ENCODE measurements around the gene SLC7A5.
"Not testable (repeated sequence)": the region's sequence is repeated elsewhere in the genome, so short reads cannot be mapped to it uniquely, and the experiment has no call there.

SLC7A5 gene

DNA sequence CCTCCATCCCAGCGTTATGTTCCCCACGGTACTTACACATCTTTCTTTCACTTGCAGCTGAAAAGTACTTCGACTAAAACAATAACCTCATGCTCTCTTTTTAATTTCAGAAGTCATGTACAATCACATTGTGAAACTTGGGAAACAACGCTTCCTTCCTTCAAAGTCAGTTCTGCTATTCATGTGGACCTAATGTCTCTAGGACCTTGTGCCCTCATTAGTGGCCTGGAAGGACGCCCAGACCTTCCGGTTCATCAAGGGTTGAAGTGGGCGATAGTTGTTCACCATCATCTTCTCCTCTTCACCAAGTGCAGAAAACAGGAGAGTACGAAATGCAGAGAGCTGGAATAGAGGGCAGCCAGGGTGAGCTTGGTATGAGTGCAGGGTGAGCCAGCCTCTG is 18.6 kb upstream of the SLC7A5 start:
- FAIRE-seq = not testable (repeated sequence)

DNA sequence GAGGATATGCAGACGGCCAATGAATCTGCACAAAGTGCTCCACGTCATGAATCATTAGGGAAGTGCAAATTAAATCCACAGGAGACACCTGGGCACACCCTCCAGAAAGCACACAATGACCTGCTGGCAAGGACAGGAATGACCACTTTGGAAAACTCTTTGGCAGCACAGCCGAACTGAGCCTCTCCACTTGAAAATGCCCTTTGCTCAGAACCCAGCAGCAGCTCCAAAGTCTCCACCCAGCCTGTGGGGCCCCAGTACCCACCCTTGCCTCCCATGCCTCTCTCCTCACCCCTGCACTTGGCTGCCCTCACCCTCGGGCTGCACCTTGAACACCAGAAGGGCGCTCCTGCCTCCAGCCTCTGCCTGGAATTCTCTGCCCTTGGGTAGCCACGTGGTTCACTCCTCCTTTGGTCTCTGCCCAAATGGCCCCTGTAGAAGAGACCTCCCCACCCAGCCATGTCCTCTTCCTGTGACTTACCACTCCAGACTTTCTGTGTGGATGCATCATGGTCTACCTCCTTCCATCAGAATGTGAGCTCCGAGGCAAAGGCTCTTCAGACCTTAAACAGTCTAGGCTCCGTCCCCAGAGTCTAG is 16.2 kb upstream of the SLC7A5 start:
- not testable (repeated sequence) for FAIRE-seq

GRCh38 chr16:87882436-87883019 is 13.2 kb upstream of the SLC7A5 start:
- FAIRE-seq = no peak

GRCh38 chr16:87881324-87882200 is 12.3 kb upstream of the SLC7A5 start:
- FAIRE-seq = no peak

- no peak for FAIRE-seq
Measured at GRCh38 chr16:87880117-87880696, 10.9 kb upstream of the SLC7A5 start.

- not testable (repeated sequence) for FAIRE-seq
Measured at GRCh38 chr16:87879411-87880013, 10.2 kb upstream of the SLC7A5 start.

DNA sequence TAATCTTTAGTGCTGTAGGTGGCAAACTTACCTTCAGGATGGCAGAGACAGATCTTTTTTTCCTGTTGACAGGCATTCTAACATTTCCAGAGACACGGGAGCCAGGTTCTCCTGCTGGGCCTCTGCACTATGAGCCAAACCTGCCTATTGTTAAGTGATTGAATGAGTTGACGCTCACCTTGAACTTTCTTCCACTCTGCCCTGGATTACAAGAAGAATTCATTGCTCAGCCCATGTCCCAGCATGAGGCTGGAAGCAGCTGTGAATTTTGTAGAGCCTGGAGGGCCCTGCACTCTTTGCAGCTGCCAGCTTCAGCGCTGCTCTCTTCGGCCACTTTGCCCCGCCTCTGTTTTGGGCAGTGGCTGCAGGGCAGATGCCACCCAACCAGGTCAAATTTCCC is 9.4 kb upstream of the SLC7A5 start:
- FAIRE-seq = no peak

GRCh38 chr16:87877942-87878507 is 8.7 kb upstream of the SLC7A5 start:
- no peak for FAIRE-seq

DNA sequence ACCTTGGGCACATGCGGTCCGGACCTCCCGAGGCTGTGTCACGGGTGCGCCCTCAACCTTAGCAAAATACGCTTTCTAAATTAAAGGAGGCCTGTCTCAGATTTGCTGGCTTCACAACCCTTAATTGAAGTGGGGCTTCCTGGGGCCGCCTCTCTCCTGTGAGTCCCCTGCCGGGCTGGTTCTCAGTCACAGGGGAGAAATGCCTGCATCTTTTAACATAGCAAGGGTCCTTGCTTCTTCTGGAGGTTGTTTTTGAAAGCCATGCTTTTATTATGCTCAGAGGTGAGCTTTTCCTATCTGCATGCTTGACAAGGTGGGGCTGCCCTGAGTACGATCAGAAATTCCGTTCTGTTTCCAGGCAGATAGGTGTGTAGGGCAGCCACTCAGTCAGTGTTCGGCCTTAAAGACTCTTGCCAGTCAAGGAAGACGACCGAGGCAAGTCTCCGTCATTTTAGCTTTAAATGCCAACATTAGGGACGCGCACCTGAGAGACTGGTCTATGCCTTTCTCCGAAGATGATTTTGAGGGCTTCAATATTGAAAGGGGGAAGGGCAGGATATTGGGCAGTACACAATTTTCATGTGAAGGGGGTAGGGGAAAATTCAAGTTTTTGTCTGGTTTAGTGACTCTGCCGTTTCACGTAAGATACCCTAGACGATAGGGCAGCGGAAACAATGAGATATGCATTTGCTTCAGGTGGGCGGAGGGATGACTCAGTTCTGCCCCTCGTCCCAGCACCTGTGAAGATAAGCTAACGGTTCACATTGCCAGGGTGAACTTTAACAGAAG is 5.5 kb upstream of the SLC7A5 start:
- no peak for FAIRE-seq

- FAIRE-seq = not testable (repeated sequence)
Measured at GRCh38 chr16:87870418-87871291, 1.3 kb upstream of the SLC7A5 start.

DNA sequence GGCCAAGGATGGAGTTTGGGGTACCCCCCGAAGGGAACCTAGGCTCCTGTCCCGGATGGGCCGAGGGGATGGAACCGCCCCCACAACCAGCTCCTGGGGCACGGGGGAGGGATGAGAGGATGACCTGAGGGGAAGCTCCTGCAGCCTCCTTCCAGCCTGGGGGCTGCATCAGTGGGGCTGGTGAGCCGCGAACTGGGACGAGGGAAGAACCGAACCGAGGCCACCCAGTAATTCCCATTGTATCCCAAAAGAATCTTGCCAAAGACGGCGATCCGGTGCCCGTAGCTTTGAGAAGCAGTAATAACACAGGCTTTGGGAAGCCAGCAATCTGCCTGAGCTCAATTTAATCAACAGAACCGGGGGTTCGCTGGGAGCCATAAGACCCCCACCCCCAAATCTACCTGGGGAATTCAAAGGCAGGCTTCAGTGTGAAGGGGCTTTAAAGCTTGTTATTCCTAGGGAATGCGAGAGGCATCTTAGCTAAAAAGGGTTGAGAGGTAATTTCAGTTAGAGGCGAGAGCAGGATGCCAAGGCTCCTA is 641 bp upstream of the SLC7A5 start:
- FAIRE-seq = not testable (repeated sequence)

DNA sequence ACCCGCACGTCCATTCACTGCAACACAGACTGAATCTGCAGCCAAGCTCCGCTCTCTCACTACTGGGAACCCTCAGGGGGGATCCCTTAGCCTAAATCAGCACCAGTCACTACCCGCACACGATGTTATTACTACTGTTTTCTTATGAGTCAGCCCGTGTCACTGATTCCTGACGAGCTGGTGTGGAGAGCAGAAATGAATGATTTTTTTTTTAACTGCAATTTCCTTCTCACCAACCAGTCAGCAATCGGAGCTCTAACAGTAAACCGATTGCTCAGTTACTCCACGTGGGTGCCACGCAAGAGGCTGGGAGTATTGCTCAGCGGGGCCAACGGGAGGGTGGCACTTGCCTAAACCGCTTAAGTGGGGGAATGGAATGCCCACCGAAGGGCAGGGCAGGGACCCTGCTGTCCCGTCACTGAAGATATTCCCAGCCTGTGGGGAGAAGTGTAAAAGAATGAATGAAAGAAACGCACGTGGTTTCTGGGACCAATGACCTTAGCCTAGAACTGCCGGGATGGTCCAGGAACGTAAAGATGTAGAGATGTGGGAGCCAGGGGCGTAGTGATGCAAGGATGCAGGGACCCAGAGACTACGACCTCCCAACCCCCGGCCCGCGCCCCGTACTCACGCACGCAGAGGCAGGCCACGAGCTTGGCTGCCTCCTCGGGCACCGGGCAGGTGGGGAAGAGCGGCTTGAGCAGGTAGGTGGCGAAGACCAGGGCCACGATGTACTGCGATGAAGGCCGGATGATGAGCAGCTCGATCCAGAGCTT is 865 bp downstream of the SLC7A5 start:
- not testable (repeated sequence) for FAIRE-seq

- FAIRE-seq = not testable (repeated sequence)
Measured at GRCh38 chr16:87865902-87866555, 3.3 kb downstream of the SLC7A5 start.

- no peak for FAIRE-seq
Measured at GRCh38 chr16:87864331-87864989, 4.8 kb downstream of the SLC7A5 start.

GRCh38 chr16:87863327-87863635 is 6.0 kb downstream of the SLC7A5 start:
- not testable (repeated sequence) for FAIRE-seq

GRCh38 chr16:87862597-87863326 is 6.5 kb downstream of the SLC7A5 start:
- not testable (repeated sequence) for FAIRE-seq

DNA sequence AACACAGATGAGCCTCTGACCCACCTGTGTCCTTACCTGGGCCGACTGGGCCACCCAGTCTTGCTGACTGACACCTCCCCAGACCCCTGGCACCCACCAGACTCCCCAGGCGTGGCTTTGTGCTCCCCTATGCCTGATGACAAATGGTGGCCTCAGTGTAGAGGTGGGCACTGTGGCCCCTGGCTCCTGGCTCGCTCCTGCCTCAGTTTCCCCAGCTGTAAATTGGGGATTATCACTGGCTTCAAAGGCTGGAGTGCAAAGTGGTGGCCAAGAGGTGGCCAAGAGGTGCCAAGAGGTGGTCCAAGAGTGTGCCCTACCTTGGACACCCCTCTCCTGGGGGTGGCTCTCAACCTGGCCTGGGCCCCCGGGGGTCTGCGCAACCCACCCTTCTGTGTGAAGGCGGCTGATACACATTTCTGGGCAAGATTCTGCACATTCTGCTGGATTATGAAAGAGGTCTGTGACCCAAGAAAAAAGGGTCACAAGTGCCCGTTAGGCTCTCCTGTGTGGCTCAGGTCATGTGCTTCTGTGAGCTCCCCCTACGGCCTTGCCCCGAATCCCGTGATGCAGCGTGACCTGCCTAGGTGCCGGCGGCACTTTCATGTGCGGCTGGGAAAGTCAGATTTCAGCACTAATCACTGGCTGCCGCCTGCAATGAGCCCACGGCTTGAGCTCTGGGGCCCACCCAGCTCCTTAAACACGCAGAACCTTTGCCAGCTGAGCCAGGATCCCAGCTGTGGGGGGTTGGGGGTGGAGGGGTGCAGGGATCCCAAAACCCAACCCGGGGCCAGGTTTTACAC is 7.8 kb downstream of the SLC7A5 start:
- FAIRE-seq = not testable (repeated sequence)
